Activated T-helper 2 cell treated with anti-CD3 and anti-CD28 coated beads, Interferon-gamma antibody, Interleukin-2, Interleukin-4, amounts not matched to agents 10 μg/mL and 5 μg/mL and 100 μg/mL, durations not matched to agents 14 hours and 24 hours and 36 hours (primary cell): Measurements from ENCODE around the gene FUT8. TPM values are rescaled to one million over a fixed set of nuclear protein-coding genes. Genes with fewer than 3 reads are reported as not detected.
A peak's percentile ranks its signal among the peaks of the same experiment; 100 is the strongest.

Source experiments
- DNase-seq: peaks from one replicate; pipeline ENCODE4 v3.0.0; 2021; ENCODE audit warnings: low spot score
- H3K27ac Mint-ChIP-seq: one replicate; pipeline ENCODE4 v1.8.0; 2021; ENCODE audit warnings: mixed read lengths
- H3K27me3 Mint-ChIP-seq: one replicate; pipeline ENCODE4 v1.8.0; 2021; ENCODE audit warnings: low read depth, mixed read lengths
- H3K36me3 Mint-ChIP-seq: one replicate; pipeline ENCODE4 v1.8.0; 2021; ENCODE audit warnings: low read depth, mixed read lengths
- H3K4me1 Mint-ChIP-seq: one replicate; pipeline ENCODE4 v1.8.0; 2021; ENCODE audit warnings: low read depth, mixed read lengths
- H3K4me3 Mint-ChIP-seq: one replicate; pipeline ENCODE4 v1.8.0; 2021; ENCODE audit warnings: low read depth, mild to moderate bottlenecking, moderate library complexity, mixed read lengths
- H3K9me3 Mint-ChIP-seq: one replicate; pipeline ENCODE4 v1.8.0; 2021; ENCODE audit warnings: mixed read lengths
- intact Hi-C: fragments of 100-400 bp; cut with micrococcal nuclease; formaldehyde crosslinking; loops from one replicate; pipeline ENCODE4 v1.15.1; 2023
- total RNA-seq: library from RNA; stranded (reverse); gene quantifications from 2 replicates; pipeline ENCODE4 v1.2.3, GENCODE V29; 2022

The FUT8 gene
- total RNA-seq, 1 donor from 2014 or later = 110 TPM

DNA sequence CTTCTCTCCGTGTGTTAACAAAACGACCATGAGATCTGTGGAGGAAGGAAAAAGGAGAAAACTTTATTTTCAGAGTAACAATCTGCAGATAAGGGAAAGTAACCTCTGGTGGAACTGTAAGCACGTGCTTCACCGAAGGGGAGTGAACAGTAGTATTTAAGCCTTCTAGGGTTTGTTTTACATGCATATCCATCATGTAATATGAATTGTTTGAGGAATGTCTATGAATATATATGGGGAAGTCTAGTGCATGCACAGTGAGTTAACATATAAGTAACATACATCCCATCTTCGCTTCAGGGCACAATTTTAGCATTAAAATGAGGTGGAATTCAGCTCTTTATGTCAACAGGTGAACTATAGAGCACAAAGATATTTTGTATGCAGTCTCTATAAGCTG lies 101.1 kb downstream of the FUT8 start:
- H3K4me1 Mint-ChIP-seq = peaks cover 41% of the 10 kb centered on the region
- peaks cover 27% of the 10 kb centered on the region for H3K9me3 Mint-ChIP-seq
- no peaks in the 10 kb centered on the region for H3K27me3 Mint-ChIP-seq
- H3K27ac Mint-ChIP-seq = no peak overlapping the region
- no peak for DNase-seq
- intact Hi-C loops = no loop called here
- no peak overlapping the region for H3K4me3 Mint-ChIP-seq
- H3K36me3 Mint-ChIP-seq = peaks cover 39% of the 10 kb centered on the region

DNA sequence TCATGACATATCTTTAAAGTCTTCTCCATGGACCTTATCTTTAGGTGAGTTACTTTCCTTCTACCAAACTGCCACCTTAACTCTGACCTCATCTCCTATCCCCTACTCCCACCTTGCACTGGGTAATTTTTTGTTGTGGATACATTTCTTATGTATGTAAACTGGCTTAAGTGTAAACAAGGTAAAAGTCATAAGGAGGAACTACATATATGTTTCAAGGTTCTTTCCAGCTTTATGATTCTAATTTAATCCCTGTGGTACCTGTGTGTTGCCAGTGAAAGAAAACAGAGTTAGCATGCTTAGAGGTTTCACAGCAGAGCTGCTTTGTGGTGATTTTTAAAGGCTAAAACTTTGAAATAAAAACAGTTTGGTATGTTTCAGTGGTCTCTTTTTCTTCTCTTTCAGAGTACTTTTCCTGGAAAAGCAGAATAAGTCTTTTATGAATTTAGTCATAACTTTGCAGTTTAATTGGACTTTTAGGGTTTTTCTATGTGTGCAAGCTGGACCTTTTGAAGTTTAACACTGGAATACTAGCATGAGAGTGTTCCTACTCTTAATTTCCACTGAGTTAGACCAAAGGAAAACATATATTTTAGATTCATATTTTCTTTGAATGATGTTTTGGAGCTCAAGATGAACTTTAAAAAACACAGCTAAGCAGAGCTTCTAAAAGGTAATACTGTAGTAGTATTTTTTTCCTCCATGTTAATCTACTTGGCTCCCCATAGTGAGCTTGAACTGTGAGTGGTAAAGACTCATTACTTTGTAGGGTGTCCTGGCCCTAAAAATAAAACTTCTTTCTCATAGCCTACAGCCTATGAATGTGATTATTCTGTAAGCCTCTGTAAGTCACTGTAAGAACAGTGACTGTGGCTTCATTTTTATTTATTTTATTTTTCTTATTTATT lies 105.4 kb downstream of the FUT8 start:
- H3K36me3 Mint-ChIP-seq = peaks cover 24% of the 10 kb centered on the region
- H3K9me3 Mint-ChIP-seq = peaks cover 11% of the 10 kb centered on the region
- peak overlapping the region; percentile 88 for H3K27ac Mint-ChIP-seq
- no peak for DNase-seq
- peaks cover 40% of the 10 kb centered on the region for H3K4me1 Mint-ChIP-seq
- H3K27me3 Mint-ChIP-seq = no peaks in the 10 kb centered on the region
- intact Hi-C loops = loop anchor here (5.0 kb wide), 2 partner anchors 41 to 81 kb away; no protein-coding TSS in a partner anchor
- no peak overlapping the region for H3K4me3 Mint-ChIP-seq

DNA sequence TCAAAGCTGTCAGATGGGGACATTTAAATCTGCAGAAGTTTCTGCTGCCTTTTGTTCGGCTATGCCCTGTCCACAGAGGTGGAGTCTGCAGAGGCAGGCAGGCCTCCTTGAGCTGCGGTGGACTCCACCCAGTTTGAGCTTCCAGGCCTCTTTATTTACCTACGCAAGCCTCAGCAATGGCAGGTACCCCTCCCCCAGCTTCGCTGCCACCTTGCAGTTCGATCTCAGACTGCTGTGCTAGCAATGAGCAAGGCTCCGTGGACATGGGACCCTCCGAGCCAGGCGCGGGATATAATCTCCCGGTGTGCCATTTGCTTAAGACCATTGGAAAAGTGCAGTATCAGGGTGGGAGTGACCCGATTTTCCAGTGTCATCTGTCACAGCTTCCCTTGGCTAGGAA lies 115.5 kb downstream of the FUT8 start:
- H3K27me3 Mint-ChIP-seq = no peaks in the 10 kb centered on the region
- no peak overlapping the region for H3K4me3 Mint-ChIP-seq
- intact Hi-C loops = no loop called here
- peaks cover 49% of the 10 kb centered on the region for H3K9me3 Mint-ChIP-seq
- H3K4me1 Mint-ChIP-seq = peaks cover 18% of the 10 kb centered on the region
- H3K36me3 Mint-ChIP-seq = peaks cover 66% of the 10 kb centered on the region
- DNase-seq = no peak
- H3K27ac Mint-ChIP-seq = no peak overlapping the region

DNA sequence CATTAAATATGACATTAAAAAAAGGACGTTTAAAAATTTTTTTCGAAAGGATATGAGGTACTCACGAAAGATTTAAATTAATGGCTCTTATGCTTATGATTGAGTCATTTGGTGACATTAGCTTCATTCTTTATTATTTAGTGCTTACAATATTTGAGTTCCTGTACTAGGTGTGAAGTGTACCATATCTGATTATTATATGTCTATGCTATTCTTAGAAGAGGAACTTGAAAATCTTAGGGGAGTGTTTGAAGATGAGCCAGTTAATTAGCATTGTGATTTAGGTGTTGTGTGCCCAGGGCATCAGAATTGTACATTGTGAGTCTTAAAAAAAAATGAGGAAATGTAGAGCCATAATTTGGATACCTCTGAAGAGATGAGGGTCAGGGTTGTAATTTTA lies 118.6 kb downstream of the FUT8 start:
- Mint-ChIP-seq H3K9me3 (peaks cover 27% of the 10 kb centered on the region), H3K36me3 (peaks cover 35% of the 10 kb centered on the region), H3K4me3 (no peak overlapping the region), H3K27ac (no peak overlapping the region), H3K4me1 (peaks cover 20% of the 10 kb centered on the region), H3K27me3 (no peaks in the 10 kb centered on the region)
- DNase-seq = no peak
- intact Hi-C loops = no loop called here

DNA sequence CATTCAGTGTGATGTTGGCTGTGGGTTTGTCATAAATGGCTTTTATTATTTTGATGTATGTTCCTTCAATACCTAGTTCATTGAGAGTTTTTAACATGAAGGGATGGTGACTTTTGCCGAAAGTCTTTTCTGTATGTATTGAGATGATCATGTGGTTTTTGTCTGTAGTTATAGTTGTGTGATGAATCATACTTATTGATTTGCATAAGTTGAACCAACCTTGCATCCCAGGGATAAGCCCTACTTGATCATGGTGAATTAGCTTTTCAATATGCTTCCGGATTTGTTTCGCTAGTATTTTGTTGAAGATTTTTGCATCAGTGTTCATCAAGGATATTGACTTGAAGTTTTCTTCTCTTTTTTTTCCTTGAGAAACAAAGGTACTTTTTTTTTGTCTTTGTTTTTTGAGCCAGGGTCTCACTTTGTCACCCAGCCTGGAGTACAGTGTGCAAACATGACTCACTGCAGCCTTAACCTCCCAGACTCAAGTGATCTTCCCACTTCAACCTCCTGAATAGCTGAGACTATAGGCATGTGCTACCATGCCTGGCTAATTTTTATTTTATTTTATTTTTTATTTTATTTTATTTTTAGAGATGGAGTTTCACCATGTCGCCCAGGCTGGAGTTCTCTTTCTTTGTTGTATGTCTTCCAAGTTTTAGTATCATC lies 121.3 kb downstream of the FUT8 start:
- intact Hi-C loops = no loop called here
- Mint-ChIP-seq H3K9me3 (peaks cover 11% of the 10 kb centered on the region), H3K36me3 (peaks cover 19% of the 10 kb centered on the region), H3K27ac (no peak overlapping the region), H3K27me3 (no peaks in the 10 kb centered on the region), H3K4me3 (no peak overlapping the region), H3K4me1 (peaks cover 14% of the 10 kb centered on the region)
- DNase-seq = no peak

DNA sequence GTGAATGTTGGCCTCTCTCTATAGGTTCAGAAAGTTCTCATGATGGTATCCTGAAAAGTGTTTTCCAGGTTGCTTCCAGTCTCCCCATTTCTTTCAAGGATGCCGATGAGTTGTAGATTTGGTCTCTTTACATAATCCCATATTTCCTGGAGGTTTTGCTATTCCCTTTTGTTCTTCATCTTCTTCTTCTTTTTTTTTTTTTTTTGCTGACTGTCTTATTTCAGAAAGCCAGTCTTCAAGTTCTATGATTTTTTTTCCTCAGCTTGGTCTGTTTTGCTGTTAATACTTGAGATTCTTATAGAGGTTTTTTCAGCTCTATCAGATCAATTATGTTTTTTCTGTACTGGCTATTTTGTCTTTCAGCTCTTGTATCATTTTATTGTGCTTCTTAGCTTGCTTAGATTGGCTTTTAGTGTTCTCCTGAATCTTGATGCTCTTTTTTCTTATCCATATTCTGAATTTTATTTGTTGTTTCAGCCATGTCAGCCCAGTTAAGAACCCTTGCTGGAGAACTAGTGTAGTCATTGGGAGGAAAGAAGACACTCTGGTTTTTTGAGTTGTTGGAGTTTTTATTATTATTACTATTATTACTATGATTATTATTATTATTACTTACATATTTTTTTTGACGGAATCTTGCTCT lies 124.4 kb downstream of the FUT8 start:
- Mint-ChIP-seq H3K4me3 (no peak overlapping the region), H3K36me3 (peaks cover 5% of the 10 kb centered on the region)

DNA sequence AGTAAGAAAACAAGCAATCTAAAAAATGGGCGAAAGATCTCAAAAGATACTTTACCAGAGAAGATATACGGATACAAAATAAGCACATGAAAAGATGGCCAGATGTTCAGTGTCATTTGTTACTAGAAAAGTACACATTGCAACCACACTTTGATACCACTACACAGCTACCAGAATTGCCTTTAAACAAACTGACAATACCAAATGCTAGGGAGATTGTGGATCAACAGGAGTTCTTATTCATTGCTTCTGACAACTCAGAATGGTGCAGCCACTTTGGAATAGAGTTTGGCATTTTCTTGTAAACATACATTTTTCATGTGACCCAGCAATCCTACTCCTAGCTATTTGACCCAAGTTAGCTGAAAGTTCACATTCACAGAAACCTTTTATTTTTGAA lies 136.3 kb downstream of the FUT8 start:
- Mint-ChIP-seq H3K27me3 (no peaks in the 10 kb centered on the region), H3K4me3 (no peak overlapping the region), H3K27ac (no peak overlapping the region), H3K4me1 (peaks cover 13% of the 10 kb centered on the region), H3K36me3 (peaks cover 11% of the 10 kb centered on the region), H3K9me3 (no peaks in the 10 kb centered on the region)
- intact Hi-C loops = no loop called here
- no peak for DNase-seq

More for the DNA sequence above, 124.4 kb downstream of the FUT8 start:
- no peak overlapping the region for H3K27ac Mint-ChIP-seq
- intact Hi-C loops = no loop called here
- H3K27me3 Mint-ChIP-seq = no peaks in the 10 kb centered on the region
- DNase-seq = no peak
- peaks cover 2% of the 10 kb centered on the region for H3K4me1 Mint-ChIP-seq
- no peaks in the 10 kb centered on the region for H3K9me3 Mint-ChIP-seq

DNA sequence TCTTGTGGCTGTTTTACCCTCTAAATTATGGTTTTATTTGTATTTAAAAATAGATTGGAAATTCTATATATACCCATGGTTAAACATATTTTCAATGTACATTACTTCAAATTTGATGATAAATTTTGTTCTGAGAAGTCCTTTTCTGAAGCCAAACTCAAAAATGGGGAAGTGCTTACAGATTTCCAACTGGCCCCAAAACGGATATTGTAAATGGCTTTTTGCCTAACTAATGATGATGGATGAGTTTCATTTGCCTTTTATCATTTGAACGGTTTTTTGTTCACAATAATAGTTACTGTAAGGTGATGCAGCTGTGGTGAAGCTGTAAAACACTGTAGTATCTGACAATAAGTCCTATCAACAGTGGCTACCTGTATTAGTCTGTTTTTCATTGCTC lies 136.9 kb downstream of the FUT8 start:
- H3K27me3 Mint-ChIP-seq = no peaks in the 10 kb centered on the region
- no peak for DNase-seq
- peaks cover 11% of the 10 kb centered on the region for H3K36me3 Mint-ChIP-seq
- intact Hi-C loops = no loop called here
- peaks cover 13% of the 10 kb centered on the region for H3K4me1 Mint-ChIP-seq
- no peak overlapping the region for H3K4me3 Mint-ChIP-seq
- no peaks in the 10 kb centered on the region for H3K9me3 Mint-ChIP-seq
- H3K27ac Mint-ChIP-seq = no peak overlapping the region

DNA sequence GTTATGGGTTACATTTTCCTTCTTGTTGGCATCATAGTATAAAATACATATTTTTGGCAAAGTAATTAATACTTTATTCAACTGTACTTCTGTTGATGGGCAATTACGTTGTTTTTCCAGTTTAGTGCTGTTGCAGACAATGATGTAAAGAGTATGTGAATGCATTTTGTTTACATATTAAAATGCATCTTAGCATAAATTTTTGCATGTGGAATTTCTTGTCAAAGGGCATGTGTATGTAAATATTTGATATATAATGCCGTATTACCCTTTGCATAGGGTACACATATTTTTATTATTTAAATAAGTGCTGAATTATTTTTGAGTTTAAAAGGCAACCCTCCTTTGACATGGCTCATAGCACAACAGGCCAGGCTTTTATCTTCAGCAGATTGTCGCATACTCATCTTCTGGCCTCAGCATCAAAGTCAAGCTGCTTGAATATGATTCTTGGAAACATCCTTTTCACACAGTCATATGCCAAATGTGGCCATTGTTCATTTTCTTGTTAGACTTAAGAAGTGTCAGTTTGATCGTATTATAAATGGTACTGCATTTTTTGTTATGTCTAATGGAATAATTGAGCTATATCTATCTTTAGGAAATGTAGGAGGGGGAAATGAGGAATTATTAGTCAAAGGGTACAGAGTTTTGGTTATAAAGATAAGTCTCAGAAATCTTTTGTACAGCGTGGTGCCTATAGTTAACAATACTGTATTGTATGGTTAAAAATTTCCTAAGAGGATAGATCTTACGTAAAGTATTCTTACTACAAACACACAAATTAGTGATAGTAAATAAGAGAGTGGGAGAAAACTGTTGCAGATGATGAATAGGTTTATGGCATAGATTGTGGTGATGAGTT lies 138.5 kb downstream of the FUT8 start:
- H3K27me3 Mint-ChIP-seq = no peaks in the 10 kb centered on the region
- no peak overlapping the region for H3K27ac Mint-ChIP-seq
- peaks cover 11% of the 10 kb centered on the region for H3K36me3 Mint-ChIP-seq
- intact Hi-C loops = no loop called here
- H3K4me3 Mint-ChIP-seq = no peak overlapping the region
- peaks cover 13% of the 10 kb centered on the region for H3K4me1 Mint-ChIP-seq
- H3K9me3 Mint-ChIP-seq = no peaks in the 10 kb centered on the region
- DNase-seq = no peak

DNA sequence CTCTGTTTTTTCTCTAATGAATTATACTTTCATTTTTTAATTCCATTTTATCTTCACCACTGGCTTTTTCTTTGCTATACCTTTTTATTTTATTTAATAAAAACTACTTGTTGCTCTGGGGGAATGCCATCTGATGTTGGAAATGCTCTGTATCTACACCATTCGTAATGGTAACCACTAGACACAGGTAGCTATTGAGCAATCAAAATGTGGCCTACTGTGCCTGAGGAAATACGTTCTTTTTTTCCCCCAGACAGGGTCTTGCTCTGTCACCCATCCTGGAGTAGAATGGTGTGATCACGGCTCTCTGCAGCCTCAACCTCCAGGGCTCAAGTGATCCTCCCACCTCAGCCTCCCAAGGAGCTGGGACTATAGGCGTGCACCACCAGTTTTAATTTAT lies 140.2 kb downstream of the FUT8 start:
- peaks cover 12% of the 10 kb centered on the region for H3K4me1 Mint-ChIP-seq
- H3K4me3 Mint-ChIP-seq = no peak overlapping the region
- H3K36me3 Mint-ChIP-seq = no peaks in the 10 kb centered on the region
- H3K27ac Mint-ChIP-seq = no peak overlapping the region
- H3K27me3 Mint-ChIP-seq = no peaks in the 10 kb centered on the region
- intact Hi-C loops = no loop called here
- H3K9me3 Mint-ChIP-seq = no peaks in the 10 kb centered on the region
- no peak for DNase-seq

DNA sequence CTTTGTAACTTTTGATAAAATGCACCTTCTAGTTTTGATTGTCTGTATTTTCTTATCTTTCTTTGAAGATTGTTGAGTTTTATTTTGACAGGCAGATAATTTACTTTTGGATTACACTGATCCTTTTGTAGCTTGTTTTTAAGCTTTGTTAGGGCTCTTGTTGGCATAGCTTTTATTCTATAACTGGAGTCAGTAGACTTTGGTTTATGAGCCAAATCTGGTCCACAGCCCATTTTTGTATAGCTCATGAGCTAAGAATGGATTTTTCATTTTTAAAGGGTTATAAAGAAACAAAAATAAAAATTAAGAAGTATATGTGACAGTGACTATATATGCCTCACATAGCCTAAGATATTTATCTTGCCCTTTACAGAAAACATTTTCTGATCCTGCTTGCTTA lies 142.3 kb downstream of the FUT8 start:
- Mint-ChIP-seq H3K27me3 (no peaks in the 10 kb centered on the region), H3K4me3 (no peak overlapping the region), H3K36me3 (no peaks in the 10 kb centered on the region), H3K9me3 (no peaks in the 10 kb centered on the region), H3K27ac (no peak overlapping the region), H3K4me1 (peaks cover 10% of the 10 kb centered on the region)
- no peak for DNase-seq
- intact Hi-C loops = no loop called here

DNA sequence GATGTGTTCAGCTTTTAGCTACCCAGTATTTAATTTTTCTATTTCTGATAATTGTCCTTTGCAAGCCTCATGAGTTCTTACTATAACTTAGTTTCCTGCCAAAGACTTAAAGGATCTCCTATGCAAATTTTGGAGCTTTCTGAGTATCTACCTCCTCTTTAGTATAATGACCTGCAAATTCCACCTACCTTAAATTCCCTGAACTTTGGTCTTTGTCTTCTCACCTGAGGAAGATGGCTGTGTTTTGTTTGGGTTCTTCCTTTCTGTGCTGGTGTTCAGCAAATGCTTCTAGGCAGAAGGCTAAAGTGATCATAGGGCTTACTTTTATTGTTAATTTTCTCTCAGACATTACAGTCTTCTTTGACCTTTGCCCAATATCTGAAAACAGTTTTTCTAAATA lies 142.8 kb downstream of the FUT8 start:
- H3K9me3 Mint-ChIP-seq = no peaks in the 10 kb centered on the region
- peaks cover 10% of the 10 kb centered on the region for H3K4me1 Mint-ChIP-seq
- intact Hi-C loops = no loop called here
- no peak overlapping the region for H3K4me3 Mint-ChIP-seq
- DNase-seq = no peak
- no peaks in the 10 kb centered on the region for H3K27me3 Mint-ChIP-seq
- peaks cover under 1% of the 10 kb centered on the region for H3K36me3 Mint-ChIP-seq
- H3K27ac Mint-ChIP-seq = no peak overlapping the region
